ENCODE results near the gene GATAD2A. TPM values are rescaled to one million over a fixed set of nuclear protein-coding genes. Genes with fewer than 3 reads are reported as not detected.

GATAD2A gene
- total RNA-seq, 1 experiment from 2014 or later, result 99.6 TPM

- ATAC-seq (no peak), DNase-seq (ENCODE audit: low read depth, low spot score) (no peak)
- CTCF ChIA-PET, result interaction anchor here (0.6 to 1.4 kb wide), 5 partner anchors 16 to 202 kb away, joined by 3 to 9 read pairs (median 3); no protein-coding TSS in a partner anchor
- H3K36me3 ChIP-seq (ENCODE audit: control insufficient read depth, insufficient read depth, low read length), result no peaks in the 10 kb centered on the region
- POLR2A ChIA-PET, result interaction anchor here (0.5 to 0.6 kb wide), 2 partner anchors 64 to 87 kb away, joined by 4 to 6 read pairs; no protein-coding TSS in a partner anchor
- in situ Hi-C loops (cut with HindIII; ENCODE audit: low pct_unique_long_range_greater_than_20kb, low sequenced_read_pairs), result no loop called here
- H3K4me3 ChIP-seq (ENCODE audit: low read depth in 2 of 2, low read length in 2 of 2), result no peak overlapping the region
- no peak overlapping the region for H3K27ac ChIP-seq (ENCODE audit: low read length)
- no peaks in the 10 kb centered on the region for H3K27me3 ChIP-seq (ENCODE audit: control insufficient read depth, insufficient read depth, low read length)
- H3K4me1 ChIP-seq (ENCODE audit: control insufficient read depth, insufficient read depth, low read length), result no peaks in the 10 kb centered on the region
- TF ChIP-seq POLR2AphosphoS5 (IDR thresholded peaks at IDR 0.05; ENCODE audit: low read depth, low read length) (no peak), CTCF (IDR thresholded peaks at IDR 0.05) (no peak), SIN3A (IDR thresholded peaks at IDR 0.05; ENCODE audit: borderline replicate concordance, insufficient read depth, low read depth, low read length) (no peak), TCF7L2 (IDR thresholded peaks at IDR 0.05; ENCODE audit: low read depth, low read length) (no peak), REST (IDR thresholded peaks at IDR 0.05; ENCODE audit: insufficient read depth in 1 of 2, low read depth in 2 of 2, low read length in 1 of 2) (no peak)
- no TSS peak for BruUV-seq (replicated peaks)
- intact Hi-C loops (cut with micrococcal nuclease; ENCODE audit: unreplicated experiment), result loop anchor here (10.0 kb wide), 1 partner anchor 112 kb away; the partner anchor contains the start of gene GMIP
- H3K9me3 ChIP-seq (ENCODE audit: control insufficient read depth, insufficient read depth, low read depth, low read length), result no peaks in the 10 kb centered on the region
Measured at GRCh38 chr19:19532806-19533701, 127.6 kb downstream of the GATAD2A start.

- intact Hi-C loops (cut with micrococcal nuclease; ENCODE audit: unreplicated experiment), result loop anchor here (10.0 kb wide), 1 partner anchor 111 kb away; the partner anchor contains the start of gene GMIP
- H3K36me3 ChIP-seq (ENCODE audit: control insufficient read depth, insufficient read depth, low read length), result no peaks in the 10 kb centered on the region
- H3K4me1 ChIP-seq (ENCODE audit: control insufficient read depth, insufficient read depth, low read length), result no peaks in the 10 kb centered on the region
- BruUV-seq (replicated peaks), result TSS peak; percentile 63
- TF ChIP-seq POLR2AphosphoS5 (IDR thresholded peaks at IDR 0.05; ENCODE audit: low read depth, low read length) (no peak), SIN3A (IDR thresholded peaks at IDR 0.05; ENCODE audit: borderline replicate concordance, insufficient read depth, low read depth, low read length) (no peak), CTCF (IDR thresholded peaks at IDR 0.05) (no peak), TCF7L2 (IDR thresholded peaks at IDR 0.05; ENCODE audit: low read depth, low read length) (no peak), REST (IDR thresholded peaks at IDR 0.05; ENCODE audit: insufficient read depth in 1 of 2, low read depth in 2 of 2, low read length in 1 of 2) (no peak)
- no peak for ATAC-seq
- H3K27me3 ChIP-seq (ENCODE audit: control insufficient read depth, insufficient read depth, low read length), result no peaks in the 10 kb centered on the region
- H3K4me3 ChIP-seq (ENCODE audit: low read depth in 2 of 2, low read length in 2 of 2), result no peak overlapping the region
- no peaks in the 10 kb centered on the region for H3K9me3 ChIP-seq (ENCODE audit: control insufficient read depth, insufficient read depth, low read depth, low read length)
- no peak overlapping the region for H3K27ac ChIP-seq (ENCODE audit: low read length)
- in situ Hi-C loops (cut with HindIII; ENCODE audit: low pct_unique_long_range_greater_than_20kb, low sequenced_read_pairs), result no loop called here
- POLR2A ChIA-PET, result no interaction called here
- CTCF ChIA-PET, result no interaction called here
- DNase-seq (ENCODE audit: low read depth, low spot score), result no peak
Measured at GRCh38 chr19:19533841-19534240, 128.4 kb downstream of the GATAD2A start.

Data from Panc1 (cell line).